Measurements from ENCODE around the gene OSMR.
"Not testable (repeated sequence)": the region's sequence is repeated elsewhere in the genome, so short reads cannot be mapped to it uniquely, and the experiment has no call there.

OSMR gene

DNA sequence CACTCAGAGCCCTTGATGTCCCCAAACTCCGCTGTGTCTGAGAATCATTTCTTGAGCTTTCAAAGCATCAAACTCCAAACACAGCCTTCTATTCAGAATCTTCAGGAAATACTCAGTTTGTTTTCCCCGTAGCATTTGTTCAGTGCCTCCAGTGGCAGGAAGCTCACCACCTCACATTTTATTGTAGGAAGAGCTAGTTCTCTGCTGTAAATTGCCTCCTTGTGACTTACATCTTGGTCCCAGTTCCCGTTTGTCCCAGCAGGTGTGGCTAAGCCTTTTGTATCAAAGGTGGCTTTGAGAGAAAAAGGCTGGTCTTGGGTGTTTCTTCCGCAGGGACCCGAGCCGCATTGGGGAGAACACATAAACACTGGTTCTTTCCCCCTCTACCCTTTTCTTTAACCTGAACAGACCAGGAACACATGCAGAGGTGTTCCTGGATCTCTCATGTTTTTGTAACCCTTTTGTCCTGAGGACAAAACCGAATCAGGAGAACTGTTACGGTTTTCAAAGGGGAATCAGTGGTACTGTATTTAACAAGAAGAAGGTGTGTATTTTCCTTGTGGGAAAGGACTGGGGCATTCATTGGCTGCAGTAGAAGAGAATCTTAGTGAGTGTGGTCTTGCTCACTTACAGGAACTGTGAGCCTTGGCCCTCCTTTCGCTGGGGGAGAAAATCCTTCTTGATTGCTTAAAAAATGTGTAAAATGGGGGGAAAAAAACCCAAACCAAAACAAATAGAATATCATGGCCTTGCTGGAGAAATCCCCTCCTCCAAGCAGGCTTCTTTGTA, 1.9 kb downstream of the OSMR start:
- no peak for DNase-seq (ENCODE audit: low spot score)

DNA sequence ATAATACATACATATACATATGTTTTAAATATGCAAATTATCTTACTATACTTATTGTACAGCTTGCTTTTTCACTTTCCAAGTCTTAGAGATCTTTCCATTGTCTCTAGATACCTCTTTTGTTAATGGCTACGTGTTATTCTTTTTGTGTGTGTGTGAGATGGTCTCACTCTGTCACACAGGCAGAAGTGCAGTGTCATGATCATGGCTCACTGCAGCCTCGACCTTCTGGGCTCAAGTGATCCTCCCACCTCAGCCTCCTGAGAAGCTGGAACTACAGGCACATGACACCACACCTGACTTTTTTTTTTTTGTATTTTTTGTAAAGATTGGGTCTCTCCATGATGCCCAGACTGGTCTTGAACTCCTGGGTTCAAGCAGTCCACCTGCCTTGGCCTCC, 2.8 kb downstream of the OSMR start:
- TF ChIP-seq, protein P1, sequence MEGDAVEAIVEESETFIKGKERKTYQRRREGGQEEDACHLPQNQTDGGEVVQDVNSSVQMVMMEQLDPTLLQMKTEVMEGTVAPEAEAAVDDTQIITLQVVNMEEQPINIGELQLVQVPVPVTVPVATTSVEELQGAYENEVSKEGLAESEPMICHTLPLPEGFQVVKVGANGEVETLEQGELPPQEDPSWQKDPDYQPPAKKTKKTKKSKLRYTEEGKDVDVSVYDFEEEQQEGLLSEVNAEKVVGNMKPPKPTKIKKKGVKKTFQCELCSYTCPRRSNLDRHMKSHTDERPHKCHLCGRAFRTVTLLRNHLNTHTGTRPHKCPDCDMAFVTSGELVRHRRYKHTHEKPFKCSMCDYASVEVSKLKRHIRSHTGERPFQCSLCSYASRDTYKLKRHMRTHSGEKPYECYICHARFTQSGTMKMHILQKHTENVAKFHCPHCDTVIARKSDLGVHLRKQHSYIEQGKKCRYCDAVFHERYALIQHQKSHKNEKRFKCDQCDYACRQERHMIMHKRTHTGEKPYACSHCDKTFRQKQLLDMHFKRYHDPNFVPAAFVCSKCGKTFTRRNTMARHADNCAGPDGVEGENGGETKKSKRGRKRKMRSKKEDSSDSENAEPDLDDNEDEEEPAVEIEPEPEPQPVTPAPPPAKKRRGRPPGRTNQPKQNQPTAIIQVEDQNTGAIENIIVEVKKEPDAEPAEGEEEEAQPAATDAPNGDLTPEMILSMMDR (IDR thresholded peaks at IDR 0.05; ENCODE audit: extremely low read depth, missing control alignments) = no peak
- no peak for DNase-seq (ENCODE audit: low spot score)

More for the DNA sequence above, 1.9 kb downstream of the OSMR start:
- TF ChIP-seq, protein P1 (IDR thresholded peaks at IDR 0.05; ENCODE audit: extremely low read depth, missing control alignments) = no peak

DNA sequence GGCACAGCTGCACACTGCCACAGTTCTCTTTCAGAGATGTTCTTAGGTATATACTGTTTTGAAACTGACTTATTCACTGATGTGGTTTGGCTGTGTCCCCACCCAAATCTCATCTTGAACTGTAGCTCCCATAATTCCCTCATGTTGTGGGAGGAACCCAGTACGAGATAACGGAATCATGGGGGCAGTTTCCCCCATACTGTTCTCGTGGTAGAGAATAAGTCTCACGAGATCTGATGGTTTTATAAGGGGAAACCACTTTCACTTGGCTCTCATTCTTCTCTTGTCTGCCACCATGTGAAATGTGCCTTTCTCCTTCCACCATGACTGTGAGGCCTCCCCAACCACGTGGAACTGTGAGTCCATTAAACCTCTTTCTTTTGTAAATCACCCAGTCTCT, 5.8 kb downstream of the OSMR start:
- DNase-seq (ENCODE audit: low spot score) = not testable (repeated sequence)

DNA sequence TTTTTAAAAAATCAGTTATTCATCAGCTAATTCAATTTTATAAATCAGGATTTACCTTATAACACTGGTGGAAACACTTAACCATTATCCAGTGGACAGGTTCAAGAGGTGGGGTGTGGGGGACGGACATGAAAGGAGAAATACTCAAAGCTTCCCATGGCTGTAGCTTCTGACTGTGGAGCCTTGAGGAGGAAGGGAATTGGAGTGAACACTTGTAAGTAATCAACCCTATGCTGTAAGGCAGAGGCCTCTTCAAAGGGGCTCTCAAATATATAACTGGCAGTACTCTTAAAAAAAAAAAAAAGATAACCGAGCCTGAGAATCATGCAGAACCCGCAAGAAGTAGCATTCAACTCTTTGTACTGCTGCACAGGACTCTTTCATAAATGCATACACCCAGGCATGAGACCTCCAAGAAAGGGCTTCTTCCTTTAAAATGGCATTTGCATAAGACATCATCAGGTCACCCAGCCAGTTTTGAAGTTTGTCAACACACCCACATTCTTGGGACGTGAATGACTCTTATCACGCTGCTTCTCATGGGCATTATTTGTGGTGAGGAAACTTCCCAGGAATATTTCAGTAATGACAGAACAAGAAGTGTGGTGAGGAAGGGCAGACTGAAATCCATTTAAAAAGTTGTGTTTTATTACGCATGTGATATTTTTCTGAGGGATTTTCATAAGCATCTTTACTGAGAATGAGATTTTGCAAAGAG, 8.1 kb downstream of the OSMR start:
- no peak for DNase-seq (ENCODE audit: low spot score)
- TF ChIP-seq, protein P1 (IDR thresholded peaks at IDR 0.05; ENCODE audit: extremely low read depth, missing control alignments) = no peak

DNA sequence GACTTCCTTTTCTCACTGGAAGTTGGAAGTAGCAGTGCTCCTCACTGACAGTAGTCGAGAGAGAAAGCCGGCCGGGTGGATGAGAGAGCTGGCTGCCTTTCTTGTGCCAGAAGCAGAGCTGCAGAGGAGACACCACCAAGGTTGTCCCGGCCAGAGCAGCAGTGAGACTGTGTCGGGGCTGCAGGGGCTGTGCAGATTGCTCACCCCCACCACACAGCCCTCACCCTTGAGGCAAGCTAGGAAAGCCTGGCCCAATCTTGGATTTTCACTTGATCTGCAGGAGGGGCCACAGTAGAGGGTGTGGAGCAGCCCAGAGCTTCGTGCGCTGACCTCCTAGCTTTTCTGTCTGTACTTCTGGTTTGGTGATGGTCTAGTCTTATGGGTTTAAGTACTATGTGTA, 9.1 kb downstream of the OSMR start:
- TF ChIP-seq, protein P1 (IDR thresholded peaks at IDR 0.05; ENCODE audit: extremely low read depth, missing control alignments) = no peak
- no peak for DNase-seq (ENCODE audit: low spot score)

DNA sequence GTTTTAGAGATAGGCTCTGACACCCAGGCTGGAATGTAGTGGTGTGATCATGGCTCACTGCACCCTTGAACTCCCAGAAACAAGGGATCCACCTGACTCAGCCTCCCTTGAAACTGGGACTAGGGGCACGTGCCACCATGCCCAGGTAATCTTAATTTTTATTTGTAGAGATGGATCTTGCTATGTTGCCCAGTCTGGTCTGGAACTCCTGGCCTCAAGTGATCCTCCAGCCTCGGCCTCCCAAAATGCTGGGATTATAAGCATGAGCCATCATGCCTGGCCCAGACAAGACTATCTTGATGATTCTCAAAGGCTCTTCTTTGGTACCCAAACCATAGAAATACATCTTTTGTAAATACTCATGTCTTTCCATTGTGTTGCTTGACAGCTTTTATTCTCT, 10.8 kb downstream of the OSMR start:
- TF ChIP-seq, protein P1 (IDR thresholded peaks at IDR 0.05; ENCODE audit: extremely low read depth, missing control alignments) = no peak
- no peak for DNase-seq (ENCODE audit: low spot score)

DNA sequence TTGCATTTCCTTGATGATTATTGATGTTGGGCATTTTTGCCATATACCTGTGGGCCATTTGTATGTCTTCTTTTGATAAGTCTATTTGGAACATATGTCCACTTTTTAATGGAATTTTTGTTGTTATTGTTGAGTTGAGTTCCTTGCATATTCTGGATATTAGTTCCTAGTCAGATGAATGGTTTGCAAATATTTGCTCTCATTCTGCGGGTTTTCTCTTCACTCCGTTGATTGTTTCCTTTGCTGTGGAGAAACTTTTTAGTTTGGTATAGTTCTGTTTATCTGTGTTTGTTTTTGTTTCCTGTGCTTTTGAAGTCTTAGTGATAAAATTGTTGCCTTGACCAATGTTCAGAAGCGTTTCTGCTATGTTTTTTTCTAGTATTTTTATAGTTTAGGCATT, 13.0 kb downstream of the OSMR start:
- DNase-seq (ENCODE audit: low spot score) = no peak
- TF ChIP-seq, protein P1 (IDR thresholded peaks at IDR 0.05; ENCODE audit: extremely low read depth, missing control alignments) = no peak

DNA sequence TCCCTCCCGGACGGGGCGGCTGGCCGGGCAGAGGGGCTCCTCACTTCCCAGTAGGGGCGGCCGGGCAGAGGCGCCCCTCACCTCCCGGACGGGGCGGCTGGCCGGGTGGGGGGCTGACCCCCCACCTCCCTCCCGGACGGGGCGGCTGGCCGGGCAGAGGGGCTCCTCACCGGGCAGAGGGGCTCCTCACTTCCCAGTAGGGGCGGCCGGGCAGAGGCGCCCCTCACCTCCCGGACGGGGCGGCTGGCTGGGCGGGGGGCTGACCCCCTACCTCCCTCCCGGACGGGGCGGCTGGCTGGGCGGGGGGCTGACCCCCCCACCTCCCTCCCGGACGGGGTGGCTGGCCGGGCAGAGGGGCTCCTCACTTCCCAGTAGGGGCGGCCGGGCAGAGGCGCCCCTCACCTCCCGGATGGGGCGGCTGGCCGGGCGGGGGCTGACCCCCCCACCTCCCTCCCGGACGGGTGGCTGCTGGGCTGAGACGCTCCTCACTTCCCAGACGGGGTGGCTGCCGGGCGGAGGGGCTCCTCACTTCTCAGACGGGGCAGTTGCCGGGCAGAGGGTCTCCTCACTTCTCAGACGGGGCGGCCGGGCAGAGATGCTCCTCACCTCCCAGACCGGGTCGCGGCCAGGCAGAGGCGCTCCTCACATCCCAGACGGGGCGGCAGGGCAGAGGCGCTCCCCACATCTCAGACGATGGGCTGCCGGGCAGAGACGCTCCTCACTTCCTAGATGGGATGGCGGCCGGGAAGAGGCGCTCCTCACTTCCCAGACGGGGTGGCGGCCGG, 16.4 kb downstream of the OSMR start:
- DNase-seq (ENCODE audit: low spot score) = not testable (repeated sequence)

Data from GM20000 (cell line).